GM12873 (cell line): ENCODE results near the gene TIMP3.

Experiments used
- CTCF ChIP-seq: IDR thresholded peaks from 2 replicates; pipeline ENCODE4 v1.5.1; 2012; ENCODE audit warnings: low read depth, mild to moderate bottlenecking, moderate library complexity, low read length, control low read depth; ENCODE audit not compliant: insufficient read depth; ENCODE audit errors: missing control alignments

The TIMP3 gene

GRCh38 chr22:32862083-32862482, 60.6 kb downstream of the TIMP3 start:
- TF ChIP-seq CTCF: no peak

GRCh38 chr22:32862936-32863661, 61.6 kb downstream of the TIMP3 start:
- TF ChIP-seq CTCF: no peak

GRCh38 chr22:32864041-32864440, 62.5 kb downstream of the TIMP3 start:
- TF ChIP-seq CTCF: no peak

DNA sequence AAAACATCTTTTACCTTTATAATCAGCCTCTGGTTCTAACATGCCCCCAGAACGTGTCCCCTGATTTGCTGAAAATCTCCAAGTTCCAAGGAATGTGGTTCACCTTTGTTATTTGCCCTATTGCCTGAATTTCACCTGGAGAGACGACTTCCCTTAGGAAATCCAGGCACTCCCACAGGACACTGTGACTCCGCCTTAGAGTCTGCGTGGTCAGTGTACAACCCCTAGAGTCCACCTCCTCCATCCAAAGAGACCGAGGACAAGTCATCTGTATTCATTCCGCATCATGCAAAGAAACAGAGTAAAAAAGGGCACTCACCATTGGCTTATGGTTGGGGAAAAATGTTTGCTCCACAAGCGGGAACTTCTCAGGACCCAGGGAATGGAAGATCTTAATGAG, 63.1 kb downstream of the TIMP3 start:
- no peak for TF ChIP-seq CTCF

DNA sequence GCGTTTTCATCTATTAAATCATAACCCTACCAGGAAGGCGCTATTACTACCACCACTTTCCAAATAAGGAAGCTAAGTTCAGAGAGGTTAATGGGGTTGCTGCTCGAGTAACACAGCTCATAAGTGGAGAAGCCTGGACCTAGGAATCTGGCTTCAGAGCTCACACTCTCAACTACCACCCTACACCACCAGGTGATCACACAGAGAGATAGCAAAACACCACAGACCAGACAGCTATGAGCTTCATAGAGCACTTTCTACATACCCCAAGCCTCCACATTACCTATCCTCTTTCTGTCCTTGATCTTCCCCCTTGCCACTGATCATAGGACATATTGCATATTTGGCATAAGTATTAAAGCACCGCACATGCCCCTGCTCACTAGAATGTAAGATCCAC, 65.4 kb downstream of the TIMP3 start:
- TF ChIP-seq CTCF: no peak

DNA sequence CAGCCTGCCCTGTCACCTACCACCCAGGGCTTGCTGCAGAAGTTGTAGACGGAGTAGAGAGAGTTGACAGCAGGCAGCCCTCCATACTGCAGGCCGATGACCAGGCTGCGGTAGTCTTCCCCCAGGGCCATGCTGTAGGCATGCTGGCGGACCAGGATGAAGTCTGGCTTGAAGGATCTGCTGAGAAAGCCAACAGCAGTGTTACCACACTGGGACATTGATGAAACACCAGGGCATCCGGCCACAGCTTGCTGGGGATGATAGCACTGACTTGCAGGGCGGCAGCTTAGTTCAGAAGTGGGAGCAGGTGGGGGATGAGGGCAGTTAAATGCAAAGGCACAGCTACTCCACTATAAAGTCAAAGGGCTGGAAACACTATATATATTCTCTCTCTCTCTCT, 67.4 kb downstream of the TIMP3 start:
- TF ChIP-seq CTCF: no peak

DNA sequence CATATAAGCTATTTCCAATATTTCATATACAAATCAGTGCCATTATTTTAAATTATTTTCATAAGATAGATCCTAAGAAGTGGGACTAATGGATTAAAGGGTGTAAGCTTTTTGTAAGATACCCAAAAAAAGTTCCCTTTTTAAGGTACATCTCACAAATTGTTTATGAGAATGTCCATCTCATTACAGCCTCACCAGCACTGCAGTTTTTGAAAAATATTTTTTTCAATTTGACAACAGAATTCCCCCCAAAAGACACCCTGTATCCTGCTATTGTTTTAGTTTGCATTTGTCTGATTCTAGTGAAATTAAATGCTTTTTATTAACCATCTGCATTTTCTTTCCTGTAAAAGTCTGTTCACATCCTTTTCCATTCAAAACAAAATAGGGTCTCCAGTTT, 69.0 kb downstream of the TIMP3 start:
- no peak for TF ChIP-seq CTCF

- TF ChIP-seq CTCF: no peak
Observed at GRCh38 chr22:32874385-32874784, 72.9 kb downstream of the TIMP3 start.
